GM19397 (cell line): ENCODE results near the gene PDHX.
"Not testable (repeated sequence)": the region's sequence is repeated elsewhere in the genome, so short reads cannot be mapped to it uniquely, and the experiment has no call there.

Experiments
- ATAC-seq: cut with Tn5 transposase; IDR thresholded peaks from one replicate; pipeline ENCODE4 v1.9.1; 2021; ENCODE audit warnings: mild to moderate bottlenecking, moderate library complexity; ENCODE audit not compliant: unreplicated experiment

PDHX gene

GRCh38 chr11:34916015-34916842 lies at the start of gene PDHX, which contains the start of gene APIP:
TSS of gene PDHX (plus strand) at chr11:34916618. CDS start at chr11:34916656, 38 bp downstream.
TSS of gene APIP (minus strand) at chr11:34916379. CDS start at chr11:34916284, 95 bp downstream.
- peak; percentile 96 for ATAC-seq

- no peak for ATAC-seq
Observed at GRCh38 chr11:34869425-34869824, 47.0 kb upstream of the PDHX start.

GRCh38 chr11:34870548-34871196 lies 45.7 kb upstream of the PDHX start:
- ATAC-seq: no peak

GRCh38 chr11:34874202-34874601 lies 42.2 kb upstream of the PDHX start:
- no peak for ATAC-seq

- no peak for ATAC-seq
Observed at GRCh38 chr11:34877375-34877975, 38.9 kb upstream of the PDHX start.

GRCh38 chr11:34881900-34882299 lies 34.5 kb upstream of the PDHX start:
- ATAC-seq: no peak

GRCh38 chr11:34886609-34887008 lies 29.8 kb upstream of the PDHX start:
- no peak for ATAC-seq

- no peak for ATAC-seq
Observed at GRCh38 chr11:34887260-34887659, 29.2 kb upstream of the PDHX start.

- ATAC-seq: no peak
Observed at GRCh38 chr11:34890089-34890488, 26.3 kb upstream of the PDHX start.

- no peak for ATAC-seq
Observed at GRCh38 chr11:34890812-34891211, 25.6 kb upstream of the PDHX start.

- ATAC-seq: no peak
Observed at GRCh38 chr11:34891611-34892010, 24.8 kb upstream of the PDHX start.

- no peak for ATAC-seq
Observed at GRCh38 chr11:34893416-34893815, 23.0 kb upstream of the PDHX start.

GRCh38 chr11:34896191-34896590 lies 20.2 kb upstream of the PDHX start:
- ATAC-seq: not testable (repeated sequence)

GRCh38 chr11:34897171-34897870 lies 19.1 kb upstream of the PDHX start:
- ATAC-seq: no peak

- no peak for ATAC-seq
Observed at GRCh38 chr11:34898474-34898873, 17.9 kb upstream of the PDHX start.

- no peak for ATAC-seq
Observed at GRCh38 chr11:34899633-34900016, 16.8 kb upstream of the PDHX start.

GRCh38 chr11:34904421-34904955 lies 11.9 kb upstream of the PDHX start:
- no peak for ATAC-seq

GRCh38 chr11:34905666-34906065 lies 10.8 kb upstream of the PDHX start:
- no peak for ATAC-seq

- ATAC-seq: no peak
Observed at GRCh38 chr11:34907934-34908593, 8.4 kb upstream of the PDHX start.

GRCh38 chr11:34909415-34909814 lies 7.0 kb upstream of the PDHX start:
- ATAC-seq: no peak
